Subcutaneous adipose tissue (tissue), 4 donors: ENCODE results near the gene SPIN2A. TPM values are rescaled to one million over a fixed set of nuclear protein-coding genes. Genes with fewer than 3 reads are reported as not detected.

Experiments
- total RNA-seq, 4 donors: library from RNA; depleted of rRNA; stranded (reverse); fragments of >200 nt; gene quantifications; one replicate each; pipeline ENCODE4 v1.1.0, GENCODE V29; 2016
- TF ChIP-seq, protein P1 (sequence below): fragments of 450-650 bp; IDR thresholded peaks from one replicate; pipeline ENCODE4 v1.5.1; 2016; ENCODE audit warnings: low read depth, mild to moderate bottlenecking, control low read depth, antibody characterized with exemption, moderate library complexity

SPIN2A gene
- total RNA-seq, 4 donors from 2014 or later: 0.66 to 1.4 TPM; not detected in 2

DNA sequence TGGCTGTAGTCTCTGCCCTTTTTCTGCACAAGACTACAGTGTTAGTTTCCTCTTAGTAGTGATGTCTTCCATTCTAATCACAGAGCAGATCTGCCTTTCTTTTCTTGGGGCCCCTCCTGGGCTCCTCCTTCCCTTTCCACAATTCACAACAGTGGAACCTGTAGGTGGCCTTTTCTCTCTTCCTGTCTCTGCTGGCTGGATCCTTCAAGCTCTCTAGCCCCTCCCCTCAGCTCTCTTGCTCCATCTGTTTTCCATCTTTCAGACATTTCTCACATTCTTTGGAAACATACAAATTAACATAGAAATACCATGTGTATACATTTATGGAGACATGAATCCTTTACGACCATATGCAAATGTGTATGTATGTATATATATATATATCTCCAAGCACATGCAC, 304 bp upstream of the SPIN2A start:
- TF ChIP-seq, protein P1, sequence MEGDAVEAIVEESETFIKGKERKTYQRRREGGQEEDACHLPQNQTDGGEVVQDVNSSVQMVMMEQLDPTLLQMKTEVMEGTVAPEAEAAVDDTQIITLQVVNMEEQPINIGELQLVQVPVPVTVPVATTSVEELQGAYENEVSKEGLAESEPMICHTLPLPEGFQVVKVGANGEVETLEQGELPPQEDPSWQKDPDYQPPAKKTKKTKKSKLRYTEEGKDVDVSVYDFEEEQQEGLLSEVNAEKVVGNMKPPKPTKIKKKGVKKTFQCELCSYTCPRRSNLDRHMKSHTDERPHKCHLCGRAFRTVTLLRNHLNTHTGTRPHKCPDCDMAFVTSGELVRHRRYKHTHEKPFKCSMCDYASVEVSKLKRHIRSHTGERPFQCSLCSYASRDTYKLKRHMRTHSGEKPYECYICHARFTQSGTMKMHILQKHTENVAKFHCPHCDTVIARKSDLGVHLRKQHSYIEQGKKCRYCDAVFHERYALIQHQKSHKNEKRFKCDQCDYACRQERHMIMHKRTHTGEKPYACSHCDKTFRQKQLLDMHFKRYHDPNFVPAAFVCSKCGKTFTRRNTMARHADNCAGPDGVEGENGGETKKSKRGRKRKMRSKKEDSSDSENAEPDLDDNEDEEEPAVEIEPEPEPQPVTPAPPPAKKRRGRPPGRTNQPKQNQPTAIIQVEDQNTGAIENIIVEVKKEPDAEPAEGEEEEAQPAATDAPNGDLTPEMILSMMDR: no peak

DNA sequence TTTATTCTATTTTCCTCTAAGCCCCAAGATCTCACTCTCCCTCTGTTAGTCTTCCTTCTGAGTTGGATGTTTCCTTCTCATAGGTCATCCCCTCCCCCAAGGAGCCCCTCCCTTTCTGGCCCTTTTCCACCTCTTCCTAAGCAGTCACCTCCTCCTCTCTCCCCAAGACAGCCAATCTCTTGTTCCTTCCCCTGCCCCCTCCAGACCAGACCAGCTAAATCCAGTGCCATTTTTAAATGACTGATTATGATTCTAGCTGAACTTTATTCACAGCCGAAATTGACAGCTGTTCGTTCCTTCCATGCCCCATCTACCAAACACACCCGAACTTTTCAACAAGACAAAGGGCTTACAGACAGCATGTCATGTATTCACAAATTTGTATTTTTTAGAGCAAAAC, 1.9 kb downstream of the SPIN2A start:
- TF ChIP-seq, protein P1: no peak

DNA sequence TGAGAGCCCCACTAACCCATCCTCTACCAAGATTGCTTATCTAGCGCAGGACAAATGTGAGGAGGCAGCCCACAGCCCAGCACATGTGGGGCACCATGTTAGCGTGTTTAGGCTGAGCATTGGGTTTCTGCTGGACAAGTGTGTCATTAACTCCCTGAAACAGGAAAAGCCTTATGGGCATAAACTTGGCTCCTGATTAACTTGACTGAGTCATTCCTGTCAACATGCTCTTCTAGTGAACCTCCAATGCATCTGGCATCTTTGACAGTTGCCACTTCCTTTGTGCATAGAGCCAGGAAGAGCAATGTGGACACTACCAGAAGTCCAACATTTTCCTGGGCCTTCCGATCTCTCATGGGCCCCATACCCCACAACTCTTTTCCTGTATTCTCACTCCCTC, 2.5 kb downstream of the SPIN2A start:
- TF ChIP-seq, protein P1: no peak

DNA sequence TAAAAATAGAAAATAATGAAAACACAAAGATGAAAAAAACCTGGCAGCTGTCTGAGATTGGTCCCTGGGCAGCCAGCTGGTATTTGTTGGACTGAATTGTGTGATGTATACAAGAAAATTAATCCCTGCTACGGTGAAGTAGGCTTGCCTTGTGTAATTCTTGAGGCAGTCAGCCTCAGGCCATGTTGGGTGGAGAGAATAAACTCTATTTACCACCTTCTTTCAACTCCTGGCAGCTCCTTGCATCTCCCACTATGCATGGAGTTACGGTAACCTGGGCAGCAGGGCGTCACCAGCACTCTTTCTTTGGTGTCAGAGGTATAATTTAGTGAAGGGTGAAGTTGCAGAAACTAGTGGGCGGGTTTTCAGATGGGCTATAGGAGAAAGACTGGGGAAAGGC, 3.5 kb downstream of the SPIN2A start:
- TF ChIP-seq, protein P1: no peak

DNA sequence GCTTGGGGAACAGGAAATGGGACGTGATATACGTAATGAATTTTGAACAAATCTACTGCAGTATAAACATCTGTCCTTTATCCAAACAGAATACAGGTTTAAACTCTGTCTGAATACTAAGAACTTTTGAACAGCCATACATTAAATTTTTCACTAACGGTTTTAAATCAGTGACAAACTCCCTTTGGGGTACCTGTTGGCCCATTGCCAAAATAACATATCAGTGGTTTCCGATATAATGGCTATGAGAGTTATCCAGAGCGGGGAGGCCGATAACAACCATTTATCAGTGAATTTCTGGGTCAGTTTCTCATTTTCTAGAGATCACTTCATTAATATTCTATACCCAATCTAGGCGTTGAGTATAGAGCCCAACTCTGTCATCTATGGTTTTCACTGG, 5.2 kb downstream of the SPIN2A start:
- TF ChIP-seq, protein P1: no peak

DNA sequence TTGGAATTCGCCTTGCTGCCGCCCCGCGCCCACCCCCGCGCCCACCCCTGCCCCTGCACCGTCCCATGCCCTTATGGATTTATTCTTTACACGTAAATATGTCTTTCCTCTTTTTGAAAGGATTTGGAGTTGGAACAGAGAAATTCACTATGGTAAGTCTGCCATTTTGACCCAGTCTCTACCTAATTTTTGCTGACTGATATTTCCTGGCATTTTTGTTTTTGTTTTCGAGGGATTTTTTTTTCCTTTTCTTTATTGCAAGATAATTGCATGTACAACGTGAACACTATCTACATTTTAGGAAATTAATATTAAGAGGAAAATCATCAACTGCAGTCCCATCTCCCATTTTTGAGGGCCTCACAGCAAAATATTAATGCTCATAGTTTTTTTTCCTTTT, 15.4 kb downstream of the SPIN2A start:
- TF ChIP-seq, protein P1: no peak

DNA sequence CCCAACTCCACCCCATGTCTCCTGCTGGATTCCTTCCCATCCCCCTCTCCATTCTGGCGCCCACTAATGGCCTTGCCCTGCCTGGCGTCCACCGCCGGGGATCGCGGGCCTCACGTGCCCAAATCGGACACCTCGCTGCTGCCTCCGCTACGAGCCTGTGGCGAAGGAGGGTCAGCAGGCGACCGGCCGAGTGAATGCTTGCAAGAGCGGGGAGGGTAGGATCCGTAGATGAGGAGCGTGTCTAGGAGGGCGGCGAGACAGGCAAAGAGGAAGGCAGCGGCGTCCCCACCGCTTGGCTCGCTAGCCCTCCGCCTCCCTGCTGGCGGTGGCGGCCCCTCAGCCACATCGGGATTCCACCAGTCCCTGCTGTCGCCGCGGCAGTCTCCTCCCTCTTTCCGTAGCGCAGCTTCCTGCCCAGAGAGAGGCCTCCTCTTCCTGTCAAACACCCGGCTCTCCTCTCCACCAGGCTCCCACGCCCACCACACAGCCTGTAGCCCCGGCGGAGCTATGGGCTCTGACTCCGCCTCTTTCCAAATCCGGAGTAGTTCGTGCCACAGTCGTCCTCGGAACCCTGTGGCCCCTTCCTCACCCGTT, 15.9 kb downstream of the SPIN2A start, which contains the start of gene SPIN2B:
Gene SPIN2B, minus strand, starts transcription at position 387 of the 594 bp plus-strand sequence.
- TF ChIP-seq, protein P1: no peak
